Epithelial cell of proximal tubule (primary cell): ENCODE data around the gene PKNOX2. TPM values are rescaled to one million over a fixed set of nuclear protein-coding genes. Genes with fewer than 3 reads are reported as not detected.

Source experiments
- DNase-seq: peaks from one replicate; pipeline ENCODE4 v3.0.0-alpha.2; 2011; ENCODE audit warnings: low read depth
- H3K4me3 ChIP-seq: 2 replicates; pipeline ENCODE4 v1.5.1; 2011; ENCODE audit warnings: low read depth, mild to moderate bottlenecking, low read length
- CTCF ChIP-seq: conservative IDR thresholded peaks from 2 replicates; pipeline ENCODE4 v1.5.1; 2012; ENCODE audit warnings: low read depth, mild to moderate bottlenecking, low read length
- total RNA-seq: library from RNA; depleted of rRNA; stranded (reverse); fragments of >200 nt; gene quantifications from 2 replicates; pipeline ENCODE4 v1.2.3, GENCODE V29; 2015

The PKNOX2 gene
- total RNA-seq, 1 donor from 2014 or later, result not detected

- no peak for DNase-seq
- no peak overlapping the region for H3K4me3 ChIP-seq
- no peak for TF ChIP-seq CTCF
These were observed 10.0 kb upstream of the PKNOX2 start for GRCh38 chr11:125154378-125155099.

- no peak overlapping the region for H3K4me3 ChIP-seq
- no peak for TF ChIP-seq CTCF
- no peak for DNase-seq
These were observed 9.5 kb upstream of the PKNOX2 start for GRCh38 chr11:125155100-125155444.

GRCh38 chr11:125155767-125156166, 8.8 kb upstream of the PKNOX2 start:
- no peak for DNase-seq
- no peak for TF ChIP-seq CTCF
- H3K4me3 ChIP-seq, result no peak overlapping the region

GRCh38 chr11:125156346-125157117, 8.0 kb upstream of the PKNOX2 start:
- no peak for DNase-seq
- no peak for TF ChIP-seq CTCF
- no peak overlapping the region for H3K4me3 ChIP-seq

GRCh38 chr11:125157118-125157733, 7.3 kb upstream of the PKNOX2 start:
- no peak overlapping the region for H3K4me3 ChIP-seq
- DNase-seq, result no peak
- no peak for TF ChIP-seq CTCF

GRCh38 chr11:125157953-125158680, 6.4 kb upstream of the PKNOX2 start:
- no peak for TF ChIP-seq CTCF
- DNase-seq, result no peak
- H3K4me3 ChIP-seq, result no peak overlapping the region
